Measurements from ENCODE around the gene XDH. TPM values are rescaled to one million over a fixed set of nuclear protein-coding genes. Genes with fewer than 3 reads are reported as not detected.

XDH gene
- polyA plus RNA-seq, 1 of the 3 experiments (the other 2 are of a cell fraction): 0.33 TPM

GRCh38 chr2:31359229-31359628 is 55.3 kb downstream of the XDH start:
- TF ChIP-seq MEF2A (IDR thresholded peaks at IDR 0.05; ENCODE audit: borderline replicate concordance, low read depth) (no peak), JUND (IDR thresholded peaks at IDR 0.05) (no peak), GATA2 (CRISPR knock-in tag; IDR thresholded peaks at IDR 0.05) (no peak), MAX (IDR thresholded peaks at IDR 0.05; ENCODE audit: low read depth) (no peak), FOXJ3 (CRISPR knock-in tag; IDR thresholded peaks at IDR 0.05) (no peak), CTCF (IDR thresholded peaks at IDR 0.05) (no peak), CHD2 (IDR thresholded peaks at IDR 0.05; ENCODE audit: low read length, partially characterized antibody) (no peak), TAF1 (IDR thresholded peaks at IDR 0.05; ENCODE audit: borderline replicate concordance, low read depth, low read length) (no peak), ZBTB33 (IDR thresholded peaks at IDR 0.05; ENCODE audit: borderline replicate concordance, low read depth) (no peak), NFIC (IDR thresholded peaks at IDR 0.05; ENCODE audit: borderline replicate concordance) (no peak), FOXM1 (IDR thresholded peaks at IDR 0.05; ENCODE audit: low read depth) (no peak), TEAD4 (IDR thresholded peaks at IDR 0.05; ENCODE audit: borderline replicate concordance, insufficient read depth) (no peak), SIN3A (IDR thresholded peaks at IDR 0.05; ENCODE audit: borderline replicate concordance, low read depth, low read length) (no peak), IRF3 (IDR thresholded peaks at IDR 0.05; ENCODE audit: low read depth, low read length) (no peak), USF2 (IDR thresholded peaks at IDR 0.05; ENCODE audit: borderline replicate concordance, low read depth, low read length) (no peak), REST (IDR thresholded peaks at IDR 0.05; ENCODE audit: low read depth, low read length) (no peak), MXI1 (IDR thresholded peaks at IDR 0.05; ENCODE audit: low read depth, low read length) (no peak), TCF12 (IDR thresholded peaks at IDR 0.05) (no peak), ELF1 (IDR thresholded peaks at IDR 0.05) (no peak), POLR2AphosphoS5 (IDR thresholded peaks at IDR 0.05; ENCODE audit: low read depth, low read length) (no peak)
- H3K9me3 ChIP-seq: no peaks in the 10 kb centered on the region
- H3F3A ChIP-seq (replicated peaks; ENCODE audit: insufficient read depth): no peaks in the 10 kb centered on the region
- no peak overlapping the region for H3K4me2 ChIP-seq
- no peaks in the 10 kb centered on the region for H3K4me1 ChIP-seq (ENCODE audit: control insufficient read depth in 1 of 2, insufficient read depth in 2 of 2, low read depth in 1 of 2, low read length in 1 of 2)
- no peak overlapping the region for H2AFZ ChIP-seq (ENCODE audit: low read depth)
- no peaks in the 10 kb centered on the region for H3K27me3 ChIP-seq (ENCODE audit: insufficient read depth)
- ChIA-PET CTCF (interaction anchor here (1.6 to 1.7 kb wide), 2 partner anchors 26 to 221 kb away, joined by 3 to 4 read pairs; partner anchors contain the start of gene GALNT14), POLR2A (no interaction called here)
- H3K9me2 ChIP-seq: no peaks in the 10 kb centered on the region
- no peak overlapping the region for H3K4me3 ChIP-seq (ENCODE audit: low read depth in 2 of 2, low read length in 1 of 2)
- no peak overlapping the region for H3K9ac ChIP-seq
- H3K79me2 ChIP-seq (ENCODE audit: insufficient read depth): no peaks in the 10 kb centered on the region
- H4K20me1 ChIP-seq (ENCODE audit: insufficient read depth): no peaks in the 10 kb centered on the region
- no peak overlapping the region for H3K27ac ChIP-seq (ENCODE audit: low read depth in 2 of 2, low read length in 1 of 2)
- DNase-seq: no peak
- no peaks in the 10 kb centered on the region for H3K36me3 ChIP-seq (replicated peaks in 1 of 2; ENCODE audit: control insufficient read depth in 1 of 2, insufficient read depth in 2 of 2, low read length in 1 of 2)
- WGBS (ENCODE audit: low lambda C conversion rate): 96% methylated on average over 2 of the region's 2 CpGs

Measured in SK-N-SH (cell line).